HG03432 (cell line): ENCODE data around the gene SLC4A11.

Source experiments
- ATAC-seq: cut with Tn5 transposase; IDR thresholded peaks from one replicate; pipeline ENCODE4 v1.9.1; 2021; ENCODE audit warnings: mild to moderate bottlenecking, moderate library complexity; ENCODE audit not compliant: unreplicated experiment

Gene SLC4A11

DNA sequence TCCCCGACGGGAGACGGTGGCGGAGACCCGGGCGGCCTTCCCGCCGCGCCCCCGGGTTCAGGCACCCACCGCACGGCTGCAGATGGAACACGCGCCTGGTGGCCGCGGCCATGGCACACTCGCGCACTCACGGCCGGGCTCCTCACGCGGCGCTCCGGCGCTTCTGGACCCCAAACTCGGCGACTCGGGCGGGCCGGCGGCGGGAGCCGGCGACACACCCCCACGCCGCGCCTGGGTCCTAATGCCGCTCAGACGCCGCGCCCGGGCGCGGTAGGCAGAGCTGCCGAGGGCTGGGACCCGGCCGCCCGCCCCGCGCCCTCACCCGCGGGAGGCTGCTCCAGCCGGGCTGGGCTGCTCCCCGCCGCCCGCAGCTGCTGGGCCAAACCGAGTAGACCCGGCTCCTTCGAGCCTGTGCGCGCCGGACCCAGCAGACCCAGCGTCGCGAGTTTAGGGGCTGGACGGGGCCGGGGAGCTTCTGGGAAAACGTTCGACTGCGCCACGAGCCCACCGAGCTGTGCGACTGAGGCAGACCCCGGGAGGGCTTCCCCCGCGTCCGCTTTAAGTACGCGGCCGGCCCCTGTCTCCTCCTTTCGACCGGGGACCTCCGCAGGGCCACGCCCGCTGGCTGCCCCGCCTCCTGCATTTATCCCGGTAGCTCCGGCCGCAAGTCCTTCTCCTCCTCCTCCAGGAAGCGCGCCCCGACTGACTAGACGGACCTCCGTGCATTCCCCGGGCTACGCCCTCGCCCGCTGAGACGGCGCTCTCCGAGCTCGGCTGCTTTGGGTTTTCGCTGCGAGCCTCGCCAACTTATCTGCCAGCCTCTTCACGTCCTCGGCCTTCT lies at the start of gene SLC4A11:
Gene SLC4A11 (minus strand): TSS at position 165 of the 841 bp plus-strand sequence. CDS start 53 bp downstream, at position 112.
- peak; percentile 70 for ATAC-seq

- ATAC-seq, result no peak
These were observed 44.3 kb upstream of the SLC4A11 start for GRCh38 chr20:3283222-3283820.

DNA sequence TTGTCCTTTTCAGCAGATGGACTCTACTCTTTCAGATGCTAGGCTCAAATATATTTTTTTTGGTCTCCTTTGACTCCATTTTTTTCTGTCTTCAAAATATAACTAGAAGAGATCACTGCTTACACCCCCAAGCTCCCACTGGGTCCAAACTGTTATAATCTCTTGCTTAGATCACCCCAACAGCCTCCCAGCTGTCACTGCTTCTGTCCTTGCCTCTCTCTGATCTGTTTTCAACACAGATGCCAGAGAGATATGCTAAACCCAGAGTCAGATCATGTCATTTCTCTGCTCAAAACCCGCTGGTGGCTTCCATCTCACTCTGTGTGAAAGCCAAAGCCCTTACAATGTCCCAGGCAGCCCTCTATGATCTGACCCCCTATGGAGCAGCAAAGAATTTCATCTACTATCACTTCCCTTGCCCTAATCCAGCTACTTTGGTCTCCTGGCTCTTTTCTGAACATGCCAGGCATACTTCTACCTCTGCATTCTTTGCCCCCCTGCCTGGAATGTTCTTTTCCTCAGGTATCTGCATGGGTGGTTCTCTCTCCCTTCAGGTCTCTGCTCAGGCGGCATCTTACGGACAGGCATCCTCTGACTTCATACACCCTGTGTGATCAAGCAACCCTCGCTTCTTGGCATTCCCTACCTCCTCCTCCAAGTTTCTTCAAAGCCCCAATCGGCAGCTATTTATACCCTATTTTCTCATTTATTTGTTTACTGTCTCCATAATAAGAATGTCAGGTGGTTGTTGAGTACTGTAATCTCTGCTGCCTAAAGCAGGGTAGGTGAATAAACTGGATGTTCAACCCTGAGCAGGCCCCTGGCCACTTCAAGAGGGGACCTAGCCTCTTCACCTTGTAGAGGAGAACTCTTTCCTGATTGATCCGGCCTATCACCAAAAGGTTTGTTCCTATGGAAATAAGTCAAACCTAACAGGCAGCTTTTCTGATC lies 43.6 kb upstream of the SLC4A11 start:
- ATAC-seq, result no peak

GRCh38 chr20:3281437-3281836 lies 42.4 kb upstream of the SLC4A11 start:
- ATAC-seq, result no peak

DNA sequence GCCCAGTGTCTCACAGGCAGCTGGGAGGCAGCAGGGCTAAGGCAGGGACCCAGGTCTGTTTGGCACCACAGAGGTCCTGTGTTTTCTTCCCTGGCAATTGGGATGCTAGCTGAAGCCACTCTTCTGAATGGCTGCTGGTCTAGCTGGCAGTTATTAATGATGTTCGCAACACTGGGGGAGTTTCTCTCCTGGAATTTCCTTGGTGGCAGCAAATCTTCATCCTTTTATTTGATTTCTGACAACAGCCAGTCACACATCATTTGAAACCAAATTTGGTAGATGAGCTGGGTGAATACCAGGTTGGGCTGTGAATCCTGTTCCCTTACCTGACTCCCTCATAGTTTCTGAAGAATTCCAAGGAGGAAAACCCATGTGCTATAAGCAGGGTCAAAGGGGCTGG lies 40.8 kb upstream of the SLC4A11 start:
- no peak for ATAC-seq

DNA sequence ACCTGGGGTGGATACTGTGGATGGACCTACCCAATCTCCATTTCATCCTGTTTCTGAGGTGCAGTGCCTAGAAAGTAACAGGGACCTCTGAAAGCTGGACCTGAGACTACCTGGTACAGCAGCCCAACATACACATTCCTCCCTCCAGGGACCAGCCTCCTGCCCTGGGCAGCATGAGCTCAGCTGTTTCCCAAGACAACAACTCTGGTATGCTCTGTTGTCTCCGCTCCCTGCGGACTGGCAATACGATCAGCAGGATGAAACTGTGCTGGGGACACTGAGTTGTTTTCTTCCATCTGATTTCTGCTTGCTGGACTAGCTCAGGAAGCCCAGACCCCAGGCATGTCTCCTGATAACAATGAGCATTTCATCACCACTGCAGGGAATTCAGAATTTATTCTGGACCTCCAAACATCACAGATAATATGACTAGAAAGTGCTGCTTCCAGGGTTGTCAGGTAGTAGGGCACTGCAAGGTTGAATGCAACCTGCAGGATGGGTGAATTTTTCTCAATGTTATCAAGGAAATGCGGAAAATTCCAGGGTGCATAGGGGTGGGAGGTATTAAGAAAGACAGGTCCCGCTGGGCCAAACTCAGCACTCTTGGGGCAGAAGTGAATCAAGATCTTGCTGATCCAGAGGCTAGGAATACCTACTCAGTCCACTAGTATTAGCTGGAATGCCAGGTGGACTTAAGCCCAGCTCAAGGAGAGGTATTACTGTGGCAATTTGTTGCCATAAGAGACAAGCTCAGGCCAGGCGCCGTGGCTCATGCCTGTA lies 38.9 kb upstream of the SLC4A11 start:
- ATAC-seq, result no peak

DNA sequence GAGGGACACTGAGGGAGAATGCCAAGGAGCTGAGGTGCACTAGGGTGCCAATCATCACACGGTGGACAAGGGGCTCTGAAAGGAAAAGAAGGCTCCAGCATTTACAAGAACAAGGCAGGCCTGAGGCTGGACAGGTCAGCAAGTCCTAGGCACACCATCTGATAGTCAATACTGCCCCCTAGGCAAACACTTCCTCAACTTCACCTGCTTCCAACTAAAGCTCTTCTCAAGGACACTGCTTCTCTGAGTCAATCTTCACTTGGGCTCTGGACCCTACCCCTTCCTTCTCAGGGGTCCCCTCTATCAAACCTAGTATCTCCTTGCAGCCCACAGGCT lies 37.7 kb upstream of the SLC4A11 start:
- ATAC-seq, result no peak

DNA sequence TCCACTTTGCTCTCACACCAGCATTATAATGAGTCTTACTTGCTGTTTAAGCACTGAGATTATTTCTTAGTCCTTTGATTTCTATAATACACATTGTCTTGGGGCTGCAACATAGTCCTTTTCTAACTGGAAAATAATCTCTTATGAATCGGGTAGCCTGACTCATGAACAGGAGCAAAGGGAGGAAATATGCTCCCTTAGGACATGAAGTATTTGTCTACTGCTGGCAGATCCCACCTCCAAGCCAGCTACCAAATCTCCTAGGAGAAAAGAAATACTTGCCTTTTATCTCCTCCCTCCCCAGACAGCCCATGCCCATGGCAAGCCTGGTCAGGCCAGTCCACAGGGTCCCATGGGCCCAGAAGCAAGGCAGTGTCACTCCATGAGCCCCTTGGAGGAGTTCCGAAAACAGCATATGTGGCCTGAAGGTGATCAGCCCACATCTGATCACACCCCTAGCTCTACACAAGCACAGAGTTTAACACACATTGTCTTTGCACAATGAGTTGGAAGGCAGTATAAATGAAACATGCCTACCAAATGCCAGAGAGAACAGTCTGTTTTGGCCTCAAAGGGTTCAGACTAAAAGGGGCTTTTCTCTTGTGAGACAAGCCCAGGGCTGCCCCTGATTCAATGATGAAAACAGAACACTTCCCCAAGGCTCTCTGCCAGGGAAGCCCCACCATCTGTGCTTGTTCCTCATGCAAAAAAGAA lies 37.1 kb upstream of the SLC4A11 start:
- no peak for ATAC-seq

DNA sequence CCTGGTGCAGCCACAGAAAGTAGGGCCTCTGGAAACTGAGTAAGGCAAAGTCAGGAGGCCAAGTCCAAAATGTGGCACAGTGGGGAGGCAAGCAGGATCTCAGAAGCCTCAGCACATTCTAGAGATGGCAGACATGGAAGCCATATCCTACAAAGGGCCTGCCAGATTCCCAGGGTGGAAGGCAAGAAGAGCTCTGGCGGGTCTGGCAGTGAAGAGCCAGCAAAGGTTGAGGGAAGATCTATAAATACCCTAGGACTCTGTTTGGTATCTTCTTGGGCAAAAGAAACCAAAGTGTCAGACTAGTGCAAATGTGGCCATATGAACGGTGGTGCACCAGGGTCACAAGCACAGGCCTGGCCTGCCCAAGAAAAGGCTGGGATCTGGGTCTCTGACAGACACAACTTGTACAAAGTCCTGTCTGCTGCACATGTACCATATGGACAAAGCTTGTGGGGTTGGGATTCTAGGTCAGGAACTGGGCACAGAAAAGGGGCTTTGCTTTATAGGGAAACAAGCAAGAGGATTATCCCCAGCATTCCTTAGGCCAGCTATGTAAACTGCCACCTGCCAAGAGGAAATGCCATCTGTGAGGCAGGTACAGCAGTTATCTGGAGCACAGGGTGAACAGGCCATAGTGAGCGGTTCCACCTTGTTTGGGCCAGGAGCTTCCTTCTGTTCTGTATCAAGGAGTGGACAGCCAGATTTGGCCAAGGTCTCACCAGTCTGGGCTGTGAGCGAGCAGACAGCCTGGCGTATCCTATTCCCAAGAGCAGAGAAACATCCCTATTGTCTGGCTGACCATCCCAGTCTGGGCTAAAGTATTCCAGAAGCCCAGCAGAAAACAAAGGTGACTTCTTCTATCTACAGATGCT lies 36.3 kb upstream of the SLC4A11 start:
- no peak for ATAC-seq

- no peak for ATAC-seq
These were observed 34.4 kb upstream of the SLC4A11 start for GRCh38 chr20:3273371-3273770.

GRCh38 chr20:3270051-3270450 lies 31.1 kb upstream of the SLC4A11 start:
- ATAC-seq, result no peak

- ATAC-seq, result no peak
These were observed 23.6 kb upstream of the SLC4A11 start for GRCh38 chr20:3262566-3262965.

- ATAC-seq, result no peak
These were observed 19.4 kb upstream of the SLC4A11 start for GRCh38 chr20:3258429-3258828.

DNA sequence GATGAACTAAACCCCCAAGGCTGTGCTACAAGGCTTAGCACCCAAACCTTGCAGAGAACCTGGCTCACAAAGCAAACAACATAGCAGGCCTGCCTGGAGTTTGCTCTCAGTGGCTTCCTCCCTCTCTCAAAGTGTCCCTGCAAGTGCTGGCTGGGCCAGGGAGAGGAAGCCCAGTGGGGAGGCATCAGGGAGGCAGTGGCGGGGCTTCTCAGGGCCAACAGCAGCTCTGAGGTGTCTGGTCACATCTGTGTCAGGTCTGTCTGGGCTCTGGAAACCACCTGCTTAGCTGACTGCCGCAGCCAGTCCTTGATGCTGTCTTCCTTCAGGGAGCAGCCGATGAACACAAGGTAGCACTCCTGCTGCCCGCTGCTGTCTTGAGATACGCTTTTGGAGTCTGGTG lies 16.7 kb upstream of the SLC4A11 start:
- ATAC-seq, result no peak

DNA sequence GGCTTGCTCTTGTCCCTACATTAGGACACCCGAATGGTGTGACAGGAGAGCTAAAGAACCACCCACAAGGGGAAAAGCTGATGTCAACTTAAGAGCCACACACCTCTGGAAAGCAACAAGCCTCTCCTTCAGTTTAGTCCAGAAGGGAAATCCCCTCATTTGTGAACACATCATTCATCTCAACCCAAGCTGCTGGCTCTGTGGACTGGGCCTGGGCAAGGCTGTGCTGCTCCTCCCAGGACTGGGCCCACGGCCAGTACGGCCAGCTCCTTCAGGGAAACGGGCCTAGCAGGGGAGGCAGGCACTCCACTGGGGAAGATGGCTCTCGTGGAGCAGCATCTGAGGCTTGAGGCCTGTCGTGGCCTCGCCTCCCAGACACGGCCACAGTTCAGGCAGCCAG lies 12.8 kb upstream of the SLC4A11 start:
- no peak for ATAC-seq

DNA sequence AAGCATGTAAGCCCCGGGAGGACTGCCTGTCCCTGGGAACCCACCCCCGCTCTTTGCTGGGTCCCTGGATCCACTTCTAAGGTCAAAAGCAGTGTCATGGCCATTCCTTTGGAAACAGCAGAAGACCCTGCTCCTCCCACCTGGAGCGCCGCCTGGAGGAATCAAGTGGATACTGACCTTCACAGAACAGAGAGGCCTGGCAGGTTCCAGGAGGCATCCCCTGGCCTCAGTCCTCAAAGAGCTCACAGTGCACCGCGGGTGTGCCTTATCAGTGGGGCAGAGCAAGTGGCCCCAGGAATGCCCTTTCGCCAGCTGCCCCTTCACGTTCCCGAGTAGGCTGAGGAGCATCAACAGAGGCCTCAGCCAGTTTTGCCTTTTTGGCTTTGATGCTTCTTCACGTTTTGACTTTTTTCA lies 11.1 kb upstream of the SLC4A11 start:
- ATAC-seq, result no peak

DNA sequence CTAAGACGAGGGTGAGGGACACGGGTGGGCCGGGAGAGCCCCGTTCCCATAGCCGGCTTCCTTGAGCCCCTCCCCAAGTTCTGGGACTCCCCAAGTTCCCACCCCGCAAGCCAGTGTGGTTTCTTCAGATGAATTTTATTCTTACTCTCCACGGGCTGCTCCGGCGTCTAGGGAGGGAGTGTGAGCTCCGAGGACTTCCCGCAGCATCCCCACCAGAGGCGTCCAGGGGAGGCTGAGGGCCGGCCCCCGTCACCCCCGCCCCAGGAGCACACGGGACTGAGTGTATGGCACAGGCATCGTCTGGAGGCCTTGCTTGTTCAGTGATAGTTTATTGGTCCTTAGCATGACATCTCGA lies 10.0 kb upstream of the SLC4A11 start:
- ATAC-seq, result no peak

DNA sequence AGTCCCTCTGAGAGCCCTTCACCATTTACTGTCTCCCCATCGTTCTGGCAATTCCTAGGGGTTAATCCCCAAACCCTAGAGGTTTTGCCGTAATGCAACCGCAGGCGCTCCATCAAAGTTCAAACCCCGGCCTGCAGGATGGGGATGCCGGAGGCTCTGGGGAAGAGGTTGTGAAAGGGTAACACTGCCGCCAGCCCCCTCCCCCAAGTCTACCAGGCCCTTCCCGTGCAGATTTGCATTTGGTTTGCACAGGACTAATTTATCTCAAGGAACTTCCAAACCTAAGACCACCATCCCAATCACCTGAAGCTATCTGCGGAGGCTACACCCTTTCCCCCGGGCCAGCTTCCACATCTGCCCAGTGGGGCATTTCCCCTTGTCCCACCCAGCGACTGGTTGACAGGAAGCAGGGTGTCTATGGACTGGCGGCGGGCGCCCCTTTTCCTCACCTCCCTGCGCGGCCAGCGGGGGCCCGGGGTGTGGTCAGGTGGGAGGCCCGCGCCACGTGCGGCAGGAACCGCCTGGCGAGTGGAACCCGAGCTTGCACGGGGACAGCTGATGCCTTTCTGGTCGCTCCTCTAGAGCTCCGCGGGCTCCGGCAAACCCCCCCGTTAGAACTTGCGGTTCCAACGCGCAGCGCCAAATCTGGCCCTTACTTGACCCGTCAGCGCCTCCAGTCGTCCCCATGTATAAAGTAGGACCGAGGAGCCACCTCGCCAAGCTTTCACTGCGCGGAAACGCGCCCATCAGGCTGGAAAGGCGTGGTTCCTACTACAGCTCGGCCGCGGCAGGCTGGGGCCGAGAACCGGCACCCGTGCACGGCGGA lies 9.4 kb upstream of the SLC4A11 start:
- ATAC-seq, result no peak
